Endodermal cell (in vitro differentiated cells): ENCODE data around the gene TGM1. TPM values are rescaled to one million over a fixed set of nuclear protein-coding genes. Genes with fewer than 3 reads are reported as not detected.
"Not testable (repeated sequence)": the region's sequence is repeated elsewhere in the genome, so short reads cannot be mapped to it uniquely, and the experiment has no call there.

ENCODE experiments used
- DNase-seq: peaks from one replicate; pipeline ENCODE4 v3.0.0-alpha.2; 2017
- H3K27ac ChIP-seq: 2 replicates; pipeline ENCODE4 v1.5.1; 2013; ENCODE audit warnings: mild to moderate bottlenecking, low read depth, low read length, moderate library complexity
- H3K27me3 ChIP-seq: 2 replicates; pipeline ENCODE4 v1.6.1; 2013; ENCODE audit warnings: mild to moderate bottlenecking, low read length, moderate library complexity; ENCODE audit not compliant: insufficient read depth, control insufficient read depth, poor library complexity, severe bottlenecking
- H3K36me3 ChIP-seq: 2 replicates; pipeline ENCODE4 v1.7.0; 2013; ENCODE audit warnings: mild to moderate bottlenecking, low read length, moderate library complexity; ENCODE audit not compliant: control insufficient read depth, insufficient read depth
- H3K4me1 ChIP-seq: one replicate; pipeline ENCODE4 v1.7.0; 2013; ENCODE audit warnings: low read length; ENCODE audit not compliant: control insufficient read depth, insufficient read depth
- H3K4me3 ChIP-seq: 2 replicates; pipeline ENCODE4 v1.5.1; 2013; ENCODE audit warnings: mild to moderate bottlenecking, low read length, moderate library complexity
- H3K9ac ChIP-seq: 2 replicates; pipeline ENCODE4 v1.6.1; 2013; ENCODE audit warnings: mild to moderate bottlenecking, low read length, moderate library complexity; ENCODE audit not compliant: poor library complexity, severe bottlenecking; ENCODE audit errors: extremely low read depth
- H3K9me3 ChIP-seq: 2 replicates; pipeline ENCODE4 v1.6.1; 2013; ENCODE audit warnings: mild to moderate bottlenecking, low read length, moderate library complexity; ENCODE audit not compliant: control insufficient read depth
- H3K27ac Mint-ChIP-seq: 2 replicates; pipeline ENCODE4 v1.8.0; 2020; ENCODE audit warnings: mixed read lengths
- H3K27me3 Mint-ChIP-seq: 2 replicates; pipeline ENCODE4 v1.8.0; 2021; ENCODE audit warnings: mild to moderate bottlenecking, mixed read lengths; ENCODE audit not compliant: insufficient read depth
- H3K36me3 Mint-ChIP-seq: 2 replicates; pipeline ENCODE4 v1.8.0; 2020; ENCODE audit warnings: low read depth, mixed read lengths
- H3K4me1 Mint-ChIP-seq: 2 replicates; pipeline ENCODE4 v1.8.0; 2020; ENCODE audit warnings: mixed read lengths
- H3K4me3 Mint-ChIP-seq: 2 replicates; pipeline ENCODE4 v1.8.0; 2020; ENCODE audit warnings: mild to moderate bottlenecking, moderate library complexity, mixed read lengths
- H3K9me3 Mint-ChIP-seq: 2 replicates; pipeline ENCODE4 v1.8.0; 2020; ENCODE audit warnings: mild to moderate bottlenecking, mixed read lengths
- CTCF ChIP-seq: fragments of 200-600 bp; sonication (generic); conservative IDR thresholded peaks from 2 replicates; pipeline ENCODE4 v1.5.0; 2021; ENCODE audit warnings: antibody characterized with exemption, mild to moderate bottlenecking
- WGBS, 2 experiments: methylation state at CpG; one replicate each; pipeline versions ENCODE4 v1.1.5 to v1.1.7; 2013; ENCODE audit warnings: missing lambda C conversion rate in 2 of 2, mixed read lengths in 1 of 2; ENCODE audit not compliant: insufficient coverage in 1 of 2, insufficient read length in 1 of 2; 5-methylcytosine and 5-hydroxymethylcytosine counted together
- total RNA-seq, 2 donors: library from RNA; stranded (reverse); fragmentation: NEBNext Ultra II Directional in 1 of 2; extraction: Animal tissue kit (Norgen Biotek cat#: 25700) in 1 of 2; gene quantifications; 2 replicates in 1 of 2; 3 replicates in 1 of 2; pipeline ENCODE4 v1.2.1, GENCODE V29; 2021

TGM1 gene
- total RNA-seq, 2 donors from 2014 or later: 1.6 to 3.4 TPM

GRCh38 chr14:24247422-24247821, 15.6 kb downstream of the TGM1 start:
- Mint-ChIP-seq H3K27me3 (peaks cover 18% of the 10 kb centered on the region), H3K4me1 (peaks cover 3% of the 10 kb centered on the region), H3K4me3 (no peak overlapping the region), H3K27ac (no peak overlapping the region), H3K36me3 (no peaks in the 10 kb centered on the region), H3K9me3 (no peaks in the 10 kb centered on the region)
- no peaks in the 10 kb centered on the region for H3K4me1 ChIP-seq
- 84 to 88% methylated on average over 5 to 7 of the region's 7 CpGs for WGBS, 2 experiments
- no peak overlapping the region for H3K9ac ChIP-seq
- no peaks in the 10 kb centered on the region for H3K9me3 ChIP-seq
- H3K4me3 ChIP-seq: no peak overlapping the region
- no peaks in the 10 kb centered on the region for H3K36me3 ChIP-seq
- H3K27me3 ChIP-seq: no peaks in the 10 kb centered on the region
- DNase-seq: no peak
- no peak overlapping the region for H3K27ac ChIP-seq
- no peak for TF ChIP-seq CTCF

- H3K36me3 ChIP-seq: no peaks in the 10 kb centered on the region
- H3K4me3 Mint-ChIP-seq: no peak overlapping the region
- H3K27ac Mint-ChIP-seq: no peak overlapping the region
- H3K9me3 ChIP-seq: no peaks in the 10 kb centered on the region
- no peak for TF ChIP-seq CTCF
- no peaks in the 10 kb centered on the region for H3K36me3 Mint-ChIP-seq
- H3K4me3 ChIP-seq: no peak overlapping the region
- no peak overlapping the region for H3K9ac ChIP-seq
- H3K4me1 Mint-ChIP-seq: peaks cover 3% of the 10 kb centered on the region
- 83 to 93% methylated on average over 3 of the region's 3 CpGs for WGBS, 2 experiments
- H3K9me3 Mint-ChIP-seq: no peaks in the 10 kb centered on the region
- no peaks in the 10 kb centered on the region for H3K4me1 ChIP-seq
- no peaks in the 10 kb centered on the region for H3K27me3 ChIP-seq
- DNase-seq: no peak
- H3K27ac ChIP-seq: no peak overlapping the region
- H3K27me3 Mint-ChIP-seq: peaks cover 18% of the 10 kb centered on the region
Observed at GRCh38 chr14:24246765-24247212, 16.2 kb downstream of the TGM1 start.

- H3K27ac ChIP-seq, H3K4me1 Mint-ChIP-seq, H3K9me3 Mint-ChIP-seq, H3K36me3 ChIP-seq, H3K9ac ChIP-seq, H3K4me1 ChIP-seq, H3K4me3 ChIP-seq, H3K9me3 ChIP-seq, H3K27me3 ChIP-seq, H3K36me3 Mint-ChIP-seq, H3K27ac Mint-ChIP-seq, H3K4me3 Mint-ChIP-seq, DNase-seq: not testable (repeated sequence)
- peaks cover 18% of the 10 kb centered on the region for H3K27me3 Mint-ChIP-seq
- WGBS, 2 experiments: 93 to 97% methylated on average over 6 to 11 of the region's 11 CpGs
Observed at GRCh38 chr14:24245350-24245749, 17.6 kb downstream of the TGM1 start.

- DNase-seq: no peak
- H3K9ac ChIP-seq: peak overlapping the region; percentile 77
- H3K4me1 ChIP-seq: no peaks in the 10 kb centered on the region
- no peak for TF ChIP-seq CTCF
- H3K9me3 Mint-ChIP-seq: no peaks in the 10 kb centered on the region
- H3K36me3 Mint-ChIP-seq: peaks cover 23% of the 10 kb centered on the region
- peak overlapping the region; percentile 92 for H3K4me3 ChIP-seq
- H3K4me3 Mint-ChIP-seq: peak overlapping the region; percentile 72
- no peaks in the 10 kb centered on the region for H3K27me3 ChIP-seq
- peaks cover 18% of the 10 kb centered on the region for H3K27me3 Mint-ChIP-seq
- H3K9me3 ChIP-seq: no peaks in the 10 kb centered on the region
- H3K27ac Mint-ChIP-seq: peak overlapping the region; percentile 99
- 69 to 71% methylated on average over 9 to 10 of the region's 10 CpGs for WGBS, 2 experiments
- H3K4me1 Mint-ChIP-seq: peaks cover 3% of the 10 kb centered on the region
- peaks cover 28% of the 10 kb centered on the region for H3K36me3 ChIP-seq
- peak overlapping the region; percentile 98 for H3K27ac ChIP-seq
Observed at GRCh38 chr14:24243336-24243836, 19.6 kb downstream of the TGM1 start.
